Globus pallidus (tissue), 1 donor: ENCODE measurements around the gene KIF17.

Source experiments
- DNase-seq: peaks from one replicate; pipeline ENCODE4 v3.0.0-alpha.2; 2015; ENCODE audit warnings: low spot score

The KIF17 gene

GRCh38 chr1:20710469-20711284 is 7.1 kb downstream of the KIF17 start:
- no peak for DNase-seq

- no peak for DNase-seq
Measured at GRCh38 chr1:20709868-20710267, 7.9 kb downstream of the KIF17 start.

GRCh38 chr1:20708891-20709290 is 8.9 kb downstream of the KIF17 start:
- no peak for DNase-seq

GRCh38 chr1:20708057-20708456 is 9.8 kb downstream of the KIF17 start:
- no peak for DNase-seq

GRCh38 chr1:20706841-20707240 is 11.0 kb downstream of the KIF17 start:
- DNase-seq, result no peak

GRCh38 chr1:20705203-20705755 is 12.5 kb downstream of the KIF17 start:
- no peak for DNase-seq

GRCh38 chr1:20704390-20705202 is 13.2 kb downstream of the KIF17 start:
- no peak for DNase-seq

- DNase-seq, result no peak
Measured at GRCh38 chr1:20703124-20703756, 14.6 kb downstream of the KIF17 start.

- DNase-seq, result no peak
Measured at GRCh38 chr1:20702416-20702815, 15.4 kb downstream of the KIF17 start.

GRCh38 chr1:20701847-20702246 is 16.0 kb downstream of the KIF17 start:
- DNase-seq, result no peak

GRCh38 chr1:20701446-20701845 is 16.4 kb downstream of the KIF17 start:
- no peak for DNase-seq

GRCh38 chr1:20700636-20701215 is 17.1 kb downstream of the KIF17 start:
- DNase-seq, result no peak

GRCh38 chr1:20699558-20699957 is 18.2 kb downstream of the KIF17 start:
- DNase-seq, result no peak

GRCh38 chr1:20698195-20698910 is 19.5 kb downstream of the KIF17 start:
- no peak for DNase-seq

GRCh38 chr1:20697563-20697962 is 20.2 kb downstream of the KIF17 start:
- no peak for DNase-seq

GRCh38 chr1:20696397-20697333 is 21.1 kb downstream of the KIF17 start:
- peak; percentile 73 for DNase-seq

GRCh38 chr1:20695515-20695914 is 22.3 kb downstream of the KIF17 start:
- no peak for DNase-seq

GRCh38 chr1:20693623-20694022 is 24.2 kb downstream of the KIF17 start:
- DNase-seq, result no peak

GRCh38 chr1:20691872-20692271 is 25.9 kb downstream of the KIF17 start:
- DNase-seq, result no peak

GRCh38 chr1:20689645-20690056 is 28.2 kb downstream of the KIF17 start:
- DNase-seq, result no peak
